GM21529 (cell line): ENCODE measurements around the gene ELAVL4.
"Not testable (repeated sequence)": the region's sequence is repeated elsewhere in the genome, so short reads cannot be mapped to it uniquely, and the experiment has no call there.

Source experiments
- ATAC-seq: cut with Tn5 transposase; IDR thresholded peaks from one replicate; pipeline ENCODE4 v1.9.1; 2021; ENCODE audit not compliant: unreplicated experiment

ELAVL4 gene

GRCh38 chr1:50123071-50123470, 14.4 kb downstream of the ELAVL4 start:
- no peak for ATAC-seq

GRCh38 chr1:50126927-50127715, 18.4 kb downstream of the ELAVL4 start:
- ATAC-seq = no peak

- ATAC-seq = no peak
These were observed 20.5 kb downstream of the ELAVL4 start for GRCh38 chr1:50129201-50129600.

- ATAC-seq = no peak
These were observed 23.7 kb downstream of the ELAVL4 start for GRCh38 chr1:50132347-50132894.

- ATAC-seq = no peak
These were observed 27.0 kb downstream of the ELAVL4 start for GRCh38 chr1:50135716-50136115.

GRCh38 chr1:50139339-50140181, 30.8 kb downstream of the ELAVL4 start:
- ATAC-seq = no peak

GRCh38 chr1:50140182-50140447, 31.4 kb downstream of the ELAVL4 start:
- no peak for ATAC-seq

GRCh38 chr1:50147191-50147850, 38.6 kb downstream of the ELAVL4 start:
- no peak for ATAC-seq

GRCh38 chr1:50148142-50148923, 39.6 kb downstream of the ELAVL4 start:
- ATAC-seq = no peak

GRCh38 chr1:50152236-50152635, 43.5 kb downstream of the ELAVL4 start:
- no peak for ATAC-seq

GRCh38 chr1:50155541-50155940, 46.8 kb downstream of the ELAVL4 start:
- no peak for ATAC-seq

- no peak for ATAC-seq
These were observed 47.7 kb downstream of the ELAVL4 start for GRCh38 chr1:50156241-50157010.

GRCh38 chr1:50157306-50157941, 48.7 kb downstream of the ELAVL4 start:
- no peak for ATAC-seq

- no peak for ATAC-seq
These were observed 49.7 kb downstream of the ELAVL4 start for GRCh38 chr1:50158421-50158820.

- ATAC-seq = no peak
These were observed 55.0 kb downstream of the ELAVL4 start for GRCh38 chr1:50163680-50164079.

GRCh38 chr1:50166351-50166750, 57.6 kb downstream of the ELAVL4 start:
- not testable (repeated sequence) for ATAC-seq

GRCh38 chr1:50172299-50172698, 63.6 kb downstream of the ELAVL4 start:
- ATAC-seq = no peak

- no peak for ATAC-seq
These were observed 65.4 kb downstream of the ELAVL4 start for GRCh38 chr1:50174101-50174500.
